ENCODE data around the gene KCTD6. TPM values are rescaled to one million over a fixed set of nuclear protein-coding genes. Genes with fewer than 3 reads are reported as not detected.

KCTD6 gene
- total and polyA plus RNA-seq, 7 experiments from 2014 or later, result 4.1 to 14.2 (median 10.3) TPM

GRCh38 chr3:58507356-58508078, 15.6 kb downstream of the KCTD6 start:
- Histone ChIP-seq H3K4me1 (ENCODE audit: control insufficient read depth in 2 of 2, insufficient read depth in 2 of 2, low read length in 2 of 2) (no peaks in the 10 kb centered on the region), H3K4me3 (ENCODE audit: low read length) (no peak overlapping the region), H3K27ac (ENCODE audit: low read depth, low read length) (no peak overlapping the region), H3K27me3 (ENCODE audit: control insufficient read depth in 2 of 2, insufficient read depth in 2 of 2, low read length in 2 of 2) (no peaks in the 10 kb centered on the region), H3K36me3 (ENCODE audit: control insufficient read depth in 2 of 3, insufficient read depth in 3 of 3, low read length in 3 of 3) (peaks cover 0 to 1% (median 0%) of the 10 kb centered on the region in 3 experiments), H3K9me3 (ENCODE audit: control insufficient read depth in 2 of 3, low read length in 3 of 3) (no peaks in the 10 kb centered on the region)
- peaks cover 0 to 10% (median 4%) of the 10 kb centered on the region in 7 donors for H3K4me1 Mint-ChIP-seq
- H3K27ac Mint-ChIP-seq, result no peak overlapping the region
- ATAC-seq (no peak), DNase-seq (no peak)
- ChIA-PET CTCF (no interaction called here), POLR2A (no interaction called here)
- no peaks in the 10 kb centered on the region for H3K27me3 Mint-ChIP-seq
- no peak overlapping the region for H3K4me3 Mint-ChIP-seq
- H3K9me3 Mint-ChIP-seq, result no peaks in the 10 kb centered on the region
- peaks cover 0 to 18% (median 1%) of the 10 kb centered on the region in 5 donors for H3K36me3 Mint-ChIP-seq
- intact Hi-C loops (cut with micrococcal nuclease), result no loop called here

GRCh38 chr3:58508437-58508836, 16.5 kb downstream of the KCTD6 start:
- peaks cover 0 to 8% (median 0%) of the 10 kb centered on the region in 7 donors for H3K4me1 Mint-ChIP-seq
- no peak for ATAC-seq
- CTCF ChIA-PET, result no interaction called here
- no peak overlapping the region for H3K27ac ChIP-seq (ENCODE audit: low read depth, low read length)
- H3K36me3 ChIP-seq (ENCODE audit: control insufficient read depth in 2 of 3, insufficient read depth in 3 of 3, low read length in 3 of 3), result no peaks in the 10 kb centered on the region
- H3K4me1 ChIP-seq (ENCODE audit: control insufficient read depth in 2 of 2, insufficient read depth in 2 of 2, low read length in 2 of 2), result no peaks in the 10 kb centered on the region
- no peaks in the 10 kb centered on the region for H3K9me3 Mint-ChIP-seq
- no peak for DNase-seq
- H3K9me3 ChIP-seq (ENCODE audit: control insufficient read depth in 2 of 3, low read length in 3 of 3), result no peaks in the 10 kb centered on the region
- H3K27me3 Mint-ChIP-seq, result no peaks in the 10 kb centered on the region
- intact Hi-C loops (cut with micrococcal nuclease), result no loop called here
- POLR2A ChIA-PET, result no interaction called here
- H3K27me3 ChIP-seq (ENCODE audit: control insufficient read depth in 2 of 2, insufficient read depth in 2 of 2, low read length in 2 of 2), result no peaks in the 10 kb centered on the region
- no peak overlapping the region for H3K4me3 Mint-ChIP-seq
- H3K27ac Mint-ChIP-seq, result no peak overlapping the region
- peaks cover 0 to 12% (median 0%) of the 10 kb centered on the region in 5 donors for H3K36me3 Mint-ChIP-seq
- H3K4me3 ChIP-seq (ENCODE audit: low read length), result no peak overlapping the region

DNA sequence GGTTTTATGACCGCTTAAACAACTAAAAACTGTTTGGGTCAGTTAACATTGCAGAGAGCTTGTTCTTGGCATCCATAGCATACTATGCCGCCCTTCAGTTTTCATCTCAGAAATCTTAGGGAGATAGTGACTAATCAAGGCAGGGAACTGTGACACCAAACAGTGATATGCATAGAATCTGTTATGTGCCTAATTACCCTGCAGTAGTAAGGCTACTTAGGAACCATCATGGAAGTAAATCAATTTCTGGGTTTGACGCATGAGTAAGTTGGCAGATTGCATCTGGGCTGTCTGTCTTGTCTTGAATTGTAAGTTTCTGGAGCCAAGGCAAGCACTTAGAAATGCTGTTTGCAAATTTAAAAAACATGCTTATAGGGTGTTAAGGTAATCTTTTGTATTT, 22.5 kb downstream of the KCTD6 start:
- H3K9me3 ChIP-seq (ENCODE audit: control insufficient read depth in 2 of 3, low read length in 3 of 3), result no peaks in the 10 kb centered on the region
- Mint-ChIP-seq H3K4me1 (no peaks in the 10 kb centered on the region), H3K4me3 (no peak overlapping the region), H3K9me3 (no peaks in the 10 kb centered on the region), H3K36me3 (peaks cover 0 to 7% (median 0%) of the 10 kb centered on the region in 5 donors), H3K27me3 (peaks cover 0 to 10% (median 0%) of the 10 kb centered on the region in 5 donors), H3K27ac (no peak overlapping the region)
- no peaks in the 10 kb centered on the region for H3K36me3 ChIP-seq (ENCODE audit: control insufficient read depth in 2 of 3, insufficient read depth in 3 of 3, low read length in 3 of 3)
- H3K27me3 ChIP-seq (ENCODE audit: control insufficient read depth in 2 of 2, insufficient read depth in 2 of 2, low read length in 2 of 2), result no peaks in the 10 kb centered on the region
- intact Hi-C loops (cut with micrococcal nuclease), result no loop called here
- POLR2A ChIA-PET, result no interaction called here
- DNase-seq (no peak), ATAC-seq (no peak)
- H3K27ac ChIP-seq (ENCODE audit: low read depth, low read length), result no peak overlapping the region
- no peaks in the 10 kb centered on the region for H3K4me1 ChIP-seq (ENCODE audit: control insufficient read depth in 2 of 2, insufficient read depth in 2 of 2, low read length in 2 of 2)
- CTCF ChIA-PET, result no interaction called here
- no peak overlapping the region for H3K4me3 ChIP-seq (ENCODE audit: low read length)

- Histone ChIP-seq H3K4me1 (ENCODE audit: control insufficient read depth in 2 of 2, insufficient read depth in 2 of 2, low read length in 2 of 2) (no peaks in the 10 kb centered on the region), H3K27ac (ENCODE audit: low read depth, low read length) (no peak overlapping the region), H3K4me3 (ENCODE audit: low read length) (no peak overlapping the region), H3K9me3 (ENCODE audit: control insufficient read depth in 2 of 3, low read length in 3 of 3) (no peaks in the 10 kb centered on the region), H3K36me3 (ENCODE audit: control insufficient read depth in 2 of 3, insufficient read depth in 3 of 3, low read length in 3 of 3) (no peaks in the 10 kb centered on the region), H3K27me3 (ENCODE audit: control insufficient read depth in 2 of 2, insufficient read depth in 2 of 2, low read length in 2 of 2) (no peaks in the 10 kb centered on the region)
- POLR2A ChIA-PET, result no interaction called here
- DNase-seq (no peak), ATAC-seq (no peak)
- no peaks in the 10 kb centered on the region for H3K9me3 Mint-ChIP-seq
- no peaks in the 10 kb centered on the region for H3K36me3 Mint-ChIP-seq
- no peaks in the 10 kb centered on the region for H3K4me1 Mint-ChIP-seq
- CTCF ChIA-PET, result no interaction called here
- H3K27ac Mint-ChIP-seq, result no peak overlapping the region
- H3K4me3 Mint-ChIP-seq, result no peak overlapping the region
- intact Hi-C loops (cut with micrococcal nuclease), result no loop called here
- peaks cover 0 to 10% (median 0%) of the 10 kb centered on the region in 5 donors for H3K27me3 Mint-ChIP-seq
These were observed 26.4 kb downstream of the KCTD6 start for GRCh38 chr3:58518291-58518789.

GRCh38 chr3:58519668-58520402, 27.9 kb downstream of the KCTD6 start:
- no peak overlapping the region for H3K27ac Mint-ChIP-seq
- no peaks in the 10 kb centered on the region for H3K36me3 Mint-ChIP-seq
- no peaks in the 10 kb centered on the region for H3K9me3 Mint-ChIP-seq
- ChIA-PET CTCF (interaction anchor here (1.1 kb wide), 1 partner anchor 20 kb away, joined by 5 read pairs; no protein-coding TSS in a partner anchor), POLR2A (interaction anchor here (0.6 kb wide), 1 partner anchor 52 kb away, joined by 3 read pairs; no protein-coding TSS in a partner anchor)
- Histone ChIP-seq H3K4me1 (ENCODE audit: control insufficient read depth in 2 of 2, insufficient read depth in 2 of 2, low read length in 2 of 2) (no peaks in the 10 kb centered on the region), H3K9me3 (ENCODE audit: control insufficient read depth in 2 of 3, low read length in 3 of 3) (no peaks in the 10 kb centered on the region), H3K36me3 (ENCODE audit: control insufficient read depth in 2 of 3, insufficient read depth in 3 of 3, low read length in 3 of 3) (no peaks in the 10 kb centered on the region), H3K27ac (ENCODE audit: low read depth, low read length) (no peak overlapping the region), H3K27me3 (ENCODE audit: control insufficient read depth in 2 of 2, insufficient read depth in 2 of 2, low read length in 2 of 2) (no peaks in the 10 kb centered on the region), H3K4me3 (ENCODE audit: low read length) (no peak overlapping the region)
- H3K27me3 Mint-ChIP-seq, result peaks cover 0 to 6% (median 0%) of the 10 kb centered on the region in 5 donors
- H3K4me1 Mint-ChIP-seq, result no peaks in the 10 kb centered on the region
- no peak overlapping the region for H3K4me3 Mint-ChIP-seq
- intact Hi-C loops (cut with micrococcal nuclease), result no loop called here
- DNase-seq, result no peak
- ATAC-seq, result no peak

- Histone ChIP-seq H3K27me3 (ENCODE audit: control insufficient read depth in 2 of 2, insufficient read depth in 2 of 2, low read length in 2 of 2) (no peaks in the 10 kb centered on the region), H3K9me3 (ENCODE audit: control insufficient read depth in 2 of 3, low read length in 3 of 3) (no peaks in the 10 kb centered on the region), H3K36me3 (ENCODE audit: control insufficient read depth in 2 of 3, insufficient read depth in 3 of 3, low read length in 3 of 3) (no peaks in the 10 kb centered on the region), H3K27ac (ENCODE audit: low read depth, low read length) (no peak overlapping the region), H3K4me3 (ENCODE audit: low read length) (no peak overlapping the region), H3K4me1 (ENCODE audit: control insufficient read depth in 2 of 2, insufficient read depth in 2 of 2, low read length in 2 of 2) (no peaks in the 10 kb centered on the region)
- Mint-ChIP-seq H3K36me3 (no peaks in the 10 kb centered on the region), H3K4me3 (no peak overlapping the region), H3K27ac (no peak overlapping the region), H3K9me3 (no peaks in the 10 kb centered on the region), H3K4me1 (no peaks in the 10 kb centered on the region), H3K27me3 (peaks cover 0 to 6% (median 0%) of the 10 kb centered on the region in 5 donors)
- ChIA-PET CTCF (no interaction called here), POLR2A (no interaction called here)
- intact Hi-C loops (cut with micrococcal nuclease), result no loop called here
- ATAC-seq, result no peak
- DNase-seq, result no peak
These were observed 28.8 kb downstream of the KCTD6 start for GRCh38 chr3:58520403-58521335.
